ENCODE data around the gene FANCC. TPM values are rescaled to one million over a fixed set of nuclear protein-coding genes. Genes with fewer than 3 reads are reported as not detected.

The FANCC gene
- total RNA-seq, 2 experiments from 2014 or later, result 15.9 to 16.7 TPM

DNA sequence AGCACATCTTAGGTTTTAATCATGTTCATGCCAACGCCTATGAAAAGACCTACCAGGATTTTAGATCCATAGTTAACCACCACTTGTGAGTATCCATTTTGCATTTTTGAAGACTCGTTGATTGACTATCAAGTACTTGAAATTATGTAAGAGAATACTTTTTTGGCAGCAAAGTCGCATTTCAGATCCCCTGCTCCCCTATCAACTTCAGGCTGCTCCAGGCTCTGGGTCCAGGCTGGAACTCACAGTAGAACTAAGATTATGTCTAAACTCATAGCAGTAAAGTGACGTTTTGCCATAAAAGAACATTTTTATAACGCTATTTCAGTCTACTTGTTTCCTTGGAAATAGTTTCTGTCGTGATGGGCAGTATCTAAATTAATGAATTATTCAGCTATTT, 267.7 kb downstream of the FANCC start:
- ATAC-seq (no peak), DNase-seq (no peak)
- no peak overlapping the region for H3K4me3 Mint-ChIP-seq
- H3K9me3 Mint-ChIP-seq (ENCODE audit: low read depth), result no peaks in the 10 kb centered on the region
- no peaks in the 10 kb centered on the region for H3K36me3 Mint-ChIP-seq (ENCODE audit: low read depth)
- ChIA-PET CTCF (no interaction called here), POLR2A (no interaction called here)
- intact Hi-C loops (cut with DNase I, micrococcal nuclease), result loop anchor here in 1 of 2 experiments (2.0 kb wide), 1 partner anchor 267 kb away; no protein-coding TSS in a partner anchor
- H3K27me3 Mint-ChIP-seq, result peaks cover 14% of the 10 kb centered on the region
- H3K27ac Mint-ChIP-seq, result no peak overlapping the region
- H3K4me1 Mint-ChIP-seq, result peaks cover 8% of the 10 kb centered on the region

Small RNA genes within 50 kb of the gene (microRNA-seq; reads per million reads assigned to microRNA genes)
- gene MIR23B (ENCODE audit: borderline replicate concordance), result 1,721 reads per million, percentile 89 among the genes with 10 or more reads in this experiment
- not detected for gene MIR24-1 (ENCODE audit: borderline replicate concordance)
- 305 reads per million, percentile 76 among the genes with 10 or more reads in this experiment for gene MIR27B (ENCODE audit: borderline replicate concordance)
- not detected for gene MIR3074 (ENCODE audit: borderline replicate concordance)
- gene MIR6081 (ENCODE audit: borderline replicate concordance), result not detected

Other genes with a start within 250 kb of the FANCC start
- gene PTCH1, start 199.3 kb upstream of the FANCC start, total RNA-seq, result 1 to 10 TPM; 4.4 to 5.6 TPM

All from activated CD4-positive, alpha-beta T cell treated with anti-CD3 and anti-CD28 coated beads for 36 hours (primary cell).